HS-5 (cell line): Measurements from ENCODE around the gene PPAN.

Experiments
- DNase-seq: peaks from one replicate; pipeline ENCODE4 v3.0.0-alpha.2; 2012; ENCODE audit warnings: low read depth

PPAN gene

DNA sequence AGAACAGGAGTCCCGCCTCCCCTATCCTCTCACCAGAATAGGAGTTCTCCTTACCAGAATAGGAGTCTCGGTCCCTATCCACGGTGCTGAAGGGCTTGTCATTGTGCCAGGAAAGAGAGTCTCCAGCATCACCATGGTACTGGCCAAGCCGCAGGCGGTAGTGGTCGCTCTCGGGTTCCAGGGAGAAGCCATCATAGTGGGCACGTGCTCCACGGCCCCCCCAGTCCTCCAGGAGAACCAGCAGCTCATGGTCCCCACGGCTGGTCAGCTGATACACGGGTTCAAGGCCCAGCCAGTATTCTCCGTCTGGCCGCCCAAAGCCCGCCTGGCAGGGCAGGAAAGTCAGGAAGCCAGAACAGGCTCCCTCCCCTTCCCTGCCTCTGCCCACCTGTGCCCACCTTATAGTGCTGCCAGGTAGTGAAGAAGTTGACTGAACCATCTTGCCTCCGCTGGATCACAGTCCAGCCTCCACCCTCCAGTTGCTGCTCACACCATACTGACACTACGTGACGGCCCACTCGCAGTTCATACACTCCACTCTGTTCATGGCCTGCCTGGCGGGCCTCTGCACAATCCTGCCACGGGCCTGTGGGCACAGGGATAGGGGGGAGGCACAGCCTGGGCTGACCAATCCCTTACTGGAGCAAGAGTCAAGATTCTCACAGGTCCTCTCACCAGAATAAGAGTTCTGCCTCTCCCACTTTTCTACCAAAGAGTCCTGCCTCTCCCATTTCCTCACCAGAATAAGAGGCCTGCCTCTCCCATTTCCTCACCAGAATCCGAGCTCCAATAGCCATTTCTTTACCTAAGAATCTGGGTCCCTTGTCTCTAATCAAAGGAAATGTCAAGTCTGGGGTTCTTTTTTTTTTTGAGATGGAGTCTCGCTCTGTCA is 12.6 kb upstream of the PPAN start:
- DNase-seq, result no peak

DNA sequence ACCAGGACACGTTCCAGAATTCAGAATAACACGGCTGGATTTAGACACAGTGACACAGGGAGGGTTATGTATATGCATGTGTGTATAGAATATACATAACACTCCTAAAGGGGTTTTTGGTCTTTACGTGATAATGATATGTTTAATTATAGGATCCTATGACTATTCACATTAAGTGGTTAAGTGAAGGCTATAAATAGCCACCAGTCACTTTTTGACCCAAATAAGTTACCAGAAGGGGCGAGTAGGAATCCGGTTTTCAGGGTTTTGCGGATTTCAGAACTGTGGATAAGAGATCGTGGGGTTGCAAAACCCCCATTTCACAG is 10.6 kb upstream of the PPAN start:
- DNase-seq, result no peak

DNA sequence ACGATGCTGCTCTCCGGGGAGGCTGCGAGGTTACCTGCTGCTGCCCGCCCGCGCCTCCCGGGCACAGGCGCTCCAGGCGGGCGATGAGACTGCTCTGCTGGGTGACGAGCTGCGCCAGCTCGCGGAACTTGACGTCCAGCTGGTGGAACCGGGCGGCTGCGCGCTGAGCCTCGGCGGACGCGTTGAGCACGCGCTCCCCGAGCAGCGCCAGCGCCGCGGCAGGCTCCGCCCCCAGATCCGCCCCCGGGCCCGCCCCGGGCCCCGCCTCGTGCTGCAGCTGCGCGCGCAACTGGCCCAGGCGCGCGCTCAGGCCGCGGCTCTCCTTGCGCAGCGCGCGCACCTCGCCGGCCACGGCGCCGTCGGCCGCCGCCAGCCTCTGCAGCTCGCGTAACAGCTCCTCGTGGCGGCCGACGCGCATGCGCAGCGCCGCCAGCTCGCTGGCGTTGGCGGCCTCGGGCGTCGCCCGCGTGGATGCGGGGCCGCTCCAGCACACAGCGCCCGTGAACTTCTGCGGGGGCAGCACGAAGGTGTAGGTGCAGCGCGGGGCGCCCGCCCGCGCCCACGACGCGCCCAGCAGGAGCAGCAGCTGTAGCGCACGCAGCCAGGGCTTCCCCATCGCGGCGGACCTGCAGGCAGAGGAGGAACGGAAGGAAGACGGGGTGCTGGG is 10.1 kb upstream of the PPAN start:
- DNase-seq, result peak; percentile 68

DNA sequence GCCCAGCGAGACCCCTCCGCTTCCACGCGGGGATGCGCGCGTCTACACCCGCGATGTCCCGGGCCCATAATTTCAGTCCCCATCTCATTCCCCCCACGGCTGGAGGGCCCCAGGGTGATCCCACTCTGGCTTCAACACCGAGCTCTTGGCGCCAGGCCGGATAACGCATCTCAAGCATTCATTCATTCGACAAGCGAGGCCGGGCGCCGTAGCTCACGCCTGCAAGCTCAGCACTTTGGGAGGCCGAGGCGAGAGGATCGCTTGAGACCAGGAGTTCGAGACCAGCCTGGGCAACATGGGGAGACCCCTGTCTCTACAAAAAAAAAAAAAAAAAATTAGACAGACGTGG is 9.6 kb upstream of the PPAN start:
- DNase-seq, result no peak

DNA sequence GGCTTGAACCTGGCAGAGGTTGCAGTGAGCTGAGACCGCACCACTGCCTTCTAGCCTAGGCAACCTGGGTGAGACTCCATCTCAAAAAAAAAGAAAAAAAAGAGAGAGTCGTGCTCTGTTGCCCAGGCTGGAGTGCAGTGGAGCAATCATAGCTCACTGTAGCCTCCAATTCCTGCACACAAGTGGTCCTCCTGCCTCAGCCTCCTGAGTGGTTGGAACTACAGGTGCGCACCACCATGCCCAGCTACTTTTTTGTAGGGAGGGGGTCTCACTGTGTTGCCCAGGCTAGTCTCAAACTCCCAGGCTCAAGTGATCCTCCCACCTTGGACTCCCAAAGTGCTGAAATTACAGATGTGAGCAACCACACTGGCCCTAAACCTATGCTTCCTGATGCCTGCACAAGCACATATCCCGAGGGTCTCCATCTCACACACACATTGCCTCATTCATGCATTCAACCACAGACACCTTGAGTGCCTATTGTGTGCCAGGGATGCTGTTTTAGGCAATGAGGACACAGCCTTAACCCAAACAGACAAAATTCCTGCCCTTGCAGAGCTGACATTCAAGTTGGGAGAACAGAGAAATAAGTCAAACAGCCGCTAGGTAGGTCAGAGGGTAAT is 5.9 kb upstream of the PPAN start:
- DNase-seq, result no peak

DNA sequence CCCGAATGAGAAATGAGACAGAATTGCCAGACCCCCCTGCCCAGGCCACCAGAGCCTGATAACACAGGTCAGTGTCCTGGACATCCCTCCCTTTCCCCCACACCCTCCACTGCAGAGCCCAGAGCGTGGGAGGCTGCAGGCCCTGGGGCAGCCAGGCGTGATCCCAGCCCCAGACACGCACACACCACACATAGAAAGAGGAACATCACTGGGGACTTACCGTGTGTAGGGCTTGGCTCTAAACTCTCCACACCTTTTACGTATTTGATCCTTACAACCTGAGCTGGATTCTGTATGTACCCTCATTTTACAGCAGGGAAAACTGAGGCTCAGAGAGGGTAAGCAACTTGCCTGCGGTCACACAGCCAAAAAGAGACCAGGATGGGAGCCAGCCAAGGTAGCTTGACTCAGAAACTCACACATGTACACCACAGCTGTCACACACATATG is 3.4 kb upstream of the PPAN start:
- DNase-seq, result no peak

DNA sequence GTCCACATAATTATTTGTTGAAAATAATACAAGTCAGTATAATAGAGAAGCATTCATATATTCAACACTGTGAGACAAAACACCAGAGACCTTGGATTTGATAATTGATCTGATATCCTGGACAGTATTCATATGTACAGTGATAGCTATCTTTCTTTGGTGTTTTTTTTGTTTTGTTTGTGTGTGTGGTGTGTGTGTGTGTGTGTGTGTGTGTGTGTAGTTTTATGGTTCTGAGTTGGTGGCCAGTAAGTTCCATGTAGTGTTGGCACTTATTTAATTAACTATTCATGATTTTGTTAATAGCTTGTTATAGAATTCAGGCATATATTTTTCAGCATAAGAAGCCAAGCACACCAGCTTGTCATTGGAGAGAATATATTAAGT is 2.0 kb upstream of the PPAN start:
- no peak for DNase-seq

DNA sequence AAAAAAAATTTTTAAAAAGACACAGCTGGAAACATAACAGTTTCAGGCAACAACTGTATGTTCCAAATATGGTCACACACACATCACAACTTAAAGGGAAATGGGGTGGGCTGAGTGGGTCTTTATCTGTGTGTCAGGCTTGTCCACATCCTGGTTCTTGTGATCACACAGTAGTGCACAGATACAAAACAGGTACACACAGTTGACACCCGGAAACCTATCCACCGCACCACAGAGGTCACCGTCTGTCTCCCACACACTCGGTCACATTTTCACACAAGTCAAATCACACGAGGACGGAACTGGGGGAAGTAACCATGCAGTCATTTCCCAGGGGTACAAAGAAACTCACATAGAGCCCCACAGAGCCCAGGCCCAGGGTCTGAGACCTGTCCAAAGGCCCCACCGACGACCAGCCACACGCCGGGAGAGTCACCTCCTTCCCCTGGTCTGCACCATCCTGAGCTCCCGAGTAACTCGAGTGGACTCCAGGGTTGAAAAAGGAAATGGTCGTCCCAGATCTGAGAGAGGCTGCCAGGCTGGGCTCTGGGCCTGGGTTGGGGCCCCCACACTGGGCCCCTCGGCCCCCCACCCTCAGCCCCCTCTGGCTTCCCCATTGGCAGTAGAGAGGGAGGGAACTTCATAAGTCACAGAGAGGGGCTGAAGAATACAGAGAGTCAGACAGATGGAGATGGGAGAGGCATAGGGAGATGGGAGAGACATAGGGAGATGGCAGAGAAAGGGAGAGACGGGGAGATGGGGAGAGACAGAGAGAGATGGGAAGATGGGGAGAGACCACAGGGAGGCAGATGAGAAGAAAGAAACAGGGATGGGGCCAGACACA is 1.3 kb upstream of the PPAN start:
- DNase-seq, result no peak

DNA sequence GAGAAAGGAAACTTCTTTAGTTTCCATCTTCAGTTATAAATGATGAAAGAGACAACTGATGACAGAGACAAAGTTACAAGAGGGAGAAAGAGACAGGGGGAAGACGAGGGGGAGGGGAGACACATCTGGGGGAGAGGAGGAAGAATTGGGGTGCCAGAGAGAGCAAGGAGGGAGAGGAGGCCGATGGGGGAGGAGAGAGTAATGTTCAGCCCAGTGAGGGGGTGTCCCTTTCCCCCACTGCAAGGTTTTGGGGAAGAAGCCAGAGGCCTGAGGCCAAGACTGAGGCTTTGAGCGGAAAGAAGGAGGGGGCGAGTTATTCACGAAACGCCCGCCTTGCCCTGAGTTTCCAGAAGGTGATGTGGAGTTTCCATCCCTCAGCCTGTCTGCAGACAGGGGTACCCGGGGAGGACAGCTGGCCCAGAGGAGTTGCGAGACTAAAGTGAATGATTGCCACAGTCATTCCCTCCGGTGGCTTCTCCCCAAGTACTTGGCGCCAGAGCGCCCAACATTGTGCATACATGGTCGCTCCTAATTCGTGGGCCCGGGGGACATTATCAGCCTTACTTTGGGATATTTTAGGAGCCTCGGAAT is 558 bp upstream of the PPAN start:
- DNase-seq, result no peak

DNA sequence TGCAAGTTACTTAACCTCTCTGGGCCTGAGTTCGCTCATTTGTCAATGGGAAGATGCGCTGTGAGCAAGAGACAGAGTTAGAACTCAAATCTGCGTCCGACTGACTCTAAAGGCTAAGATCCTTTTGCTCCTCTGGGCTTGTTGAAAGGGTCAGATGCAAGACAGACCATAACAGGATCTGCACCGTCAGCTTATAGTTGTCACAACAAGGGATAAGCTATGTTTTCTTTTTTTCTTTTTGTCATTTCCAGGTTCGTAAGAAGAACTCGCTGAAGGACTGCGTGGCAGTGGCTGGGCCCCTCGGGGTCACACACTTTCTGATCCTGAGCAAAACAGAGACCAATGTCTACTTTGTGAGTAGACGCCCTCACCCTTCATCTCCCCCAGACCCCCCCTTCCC is 1.1 kb downstream of the PPAN start:
- DNase-seq, result no peak

DNA sequence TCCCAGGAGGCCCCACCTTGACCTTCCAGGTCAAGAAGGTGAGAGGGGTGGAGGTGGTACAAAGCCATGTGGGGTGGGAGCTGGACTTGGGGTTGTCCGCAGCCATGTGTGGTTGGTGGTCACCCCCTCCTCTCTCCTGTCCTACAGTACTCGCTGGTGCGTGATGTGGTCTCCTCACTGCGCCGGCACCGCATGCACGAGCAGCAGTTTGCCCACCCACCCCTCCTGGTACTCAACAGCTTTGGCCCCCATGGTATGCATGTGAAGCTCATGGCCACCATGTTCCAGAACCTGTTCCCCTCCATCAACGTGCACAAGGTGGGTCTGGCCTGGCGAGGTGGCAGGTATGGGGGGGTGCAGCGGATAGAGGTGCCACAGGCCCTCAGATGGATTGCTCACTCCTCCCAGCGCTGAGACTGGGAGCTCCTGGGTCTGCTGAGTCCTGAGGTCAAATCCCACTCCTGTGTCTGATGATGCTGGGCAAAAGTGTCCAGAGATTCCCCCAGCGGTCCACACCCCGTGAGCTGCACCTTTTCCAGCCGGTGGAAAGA is 1.7 kb downstream of the PPAN start:
- DNase-seq, result no peak

DNA sequence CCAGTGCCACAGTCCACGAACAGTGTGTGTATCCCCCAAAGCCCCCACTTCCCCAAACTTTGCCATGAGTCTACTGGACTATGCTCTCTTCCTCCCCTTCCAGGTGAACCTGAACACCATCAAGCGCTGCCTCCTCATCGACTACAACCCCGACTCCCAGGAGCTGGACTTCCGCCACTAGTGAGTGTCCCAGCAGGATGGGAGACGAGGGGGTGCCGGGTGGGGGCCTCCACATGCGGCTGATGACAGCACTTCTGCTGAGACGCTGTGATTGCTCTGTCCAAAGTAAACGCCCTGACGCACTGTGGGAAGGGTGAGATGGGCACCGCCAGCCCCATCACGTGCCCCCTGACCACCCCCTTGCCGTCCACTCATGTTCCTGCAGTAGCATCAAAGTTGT is 3.4 kb downstream of the PPAN start:
- no peak for DNase-seq

DNA sequence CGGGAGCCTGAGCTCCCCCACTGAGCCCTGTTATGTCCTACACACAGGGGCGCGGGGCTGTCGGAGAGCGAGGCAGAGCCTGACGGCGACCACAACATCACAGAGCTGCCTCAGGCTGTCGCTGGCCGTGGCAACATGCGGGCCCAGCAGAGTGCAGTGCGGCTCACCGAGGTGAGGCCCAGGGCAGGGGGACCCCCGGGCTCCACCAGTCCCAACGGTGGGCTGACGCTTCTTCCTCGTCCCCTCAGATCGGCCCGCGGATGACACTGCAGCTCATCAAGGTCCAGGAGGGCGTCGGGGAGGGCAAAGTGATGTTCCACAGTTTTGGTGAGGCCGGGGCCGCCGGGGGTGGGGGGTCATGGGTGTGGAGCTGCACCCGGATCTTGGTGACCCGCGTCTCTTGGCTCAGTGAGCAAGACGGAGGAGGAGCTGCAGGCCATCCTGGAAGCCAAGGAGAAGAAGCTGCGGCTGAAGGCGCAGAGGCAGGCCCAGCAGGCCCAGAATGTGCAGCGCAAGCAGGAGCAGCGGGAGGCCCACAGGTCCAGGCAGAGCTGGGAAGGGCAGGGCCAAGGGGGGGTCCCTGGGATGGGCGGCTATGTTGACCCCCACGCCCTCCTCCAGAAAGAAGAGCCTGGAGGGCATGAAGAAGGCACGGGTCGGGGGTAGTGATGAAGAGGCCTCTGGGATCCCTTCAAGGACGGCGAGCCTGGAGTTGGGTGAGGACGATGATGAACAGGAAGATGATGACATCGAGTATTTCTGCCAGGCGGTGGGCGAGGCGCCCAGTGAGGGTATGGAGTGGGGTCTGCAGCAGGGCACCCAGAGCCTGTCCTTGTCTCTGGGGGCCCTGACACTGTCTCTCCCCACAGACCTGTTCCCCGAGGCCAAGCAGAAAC is 4.2 kb downstream of the PPAN start:
- DNase-seq, result no peak

DNA sequence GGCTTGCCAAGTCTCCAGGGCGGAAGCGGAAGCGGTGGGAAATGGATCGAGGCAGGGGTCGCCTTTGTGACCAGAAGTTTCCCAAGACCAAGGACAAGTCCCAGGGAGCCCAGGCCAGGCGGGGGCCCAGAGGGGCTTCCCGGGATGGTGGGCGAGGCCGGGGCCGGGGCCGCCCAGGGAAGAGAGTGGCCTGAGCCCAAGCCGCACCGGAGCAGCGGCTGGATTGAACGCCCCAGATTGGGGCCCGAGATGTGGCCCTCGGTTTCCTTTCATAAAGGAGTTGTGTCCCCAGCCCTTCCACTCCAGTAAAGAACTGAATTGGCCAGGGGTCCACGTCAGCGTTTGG is 4.8 kb downstream of the PPAN start:
- no peak for DNase-seq

DNA sequence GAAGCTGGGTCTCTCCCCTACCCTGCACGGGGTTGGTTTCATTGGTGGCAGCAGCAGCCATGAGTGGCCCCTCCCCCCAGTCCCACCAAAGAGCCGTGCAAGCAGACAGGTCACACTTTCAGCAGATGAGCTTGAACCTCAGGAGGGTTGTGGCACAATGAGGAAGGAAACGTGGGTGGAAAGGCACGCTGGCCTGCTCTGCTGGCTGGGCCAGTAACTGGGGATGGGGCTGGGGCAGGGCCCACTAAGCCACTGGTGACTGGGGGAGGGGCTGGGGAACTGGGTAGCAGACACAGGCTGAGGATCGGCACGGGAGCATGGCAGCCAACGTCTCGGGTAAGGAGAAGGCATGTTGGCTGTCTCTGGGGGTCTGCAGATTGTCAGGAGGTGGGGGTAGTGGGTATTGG is 5.2 kb downstream of the PPAN start, which contains the start of gene P2RY11:
TSS of gene P2RY11 (plus strand) at position 289 of the 407 bp plus-strand sequence. CDS start at position 318, 29 bp downstream.
- no peak for DNase-seq

DNA sequence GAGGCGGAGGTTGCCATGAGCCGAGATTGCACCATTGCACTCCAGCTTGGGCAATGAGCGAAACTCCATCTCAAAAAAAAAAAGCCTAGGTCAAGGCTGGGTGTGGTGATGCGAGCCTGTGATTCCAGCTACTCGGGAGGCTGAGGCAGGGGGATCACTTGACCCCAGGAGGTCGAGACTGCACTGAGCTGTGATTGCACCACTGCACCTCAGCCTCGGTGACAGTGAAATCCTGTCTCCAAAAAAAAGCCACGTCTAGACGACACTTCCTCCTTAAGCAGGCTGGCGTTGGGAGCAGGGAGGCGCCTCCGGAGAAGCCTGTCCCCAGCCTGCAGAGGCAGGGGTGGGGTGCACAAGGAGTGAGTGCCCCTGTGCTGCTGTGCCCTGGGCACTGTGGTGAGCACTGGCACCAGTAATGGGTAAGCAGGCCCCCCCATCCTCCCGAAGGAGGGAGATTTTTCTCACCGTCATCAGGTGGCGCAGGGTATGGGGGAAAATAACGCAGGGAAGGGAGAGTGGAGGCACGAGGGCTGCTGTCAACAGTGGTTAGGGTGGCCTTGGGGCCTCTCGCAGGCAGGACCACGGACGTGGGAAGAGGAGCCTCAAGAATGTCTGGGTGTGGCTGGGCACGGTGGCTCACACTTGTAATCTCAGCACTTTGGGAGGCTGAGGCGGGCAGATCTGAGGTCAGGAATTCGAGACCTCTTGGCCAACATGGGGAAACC is 6.0 kb downstream of the PPAN start:
- no peak for DNase-seq

DNA sequence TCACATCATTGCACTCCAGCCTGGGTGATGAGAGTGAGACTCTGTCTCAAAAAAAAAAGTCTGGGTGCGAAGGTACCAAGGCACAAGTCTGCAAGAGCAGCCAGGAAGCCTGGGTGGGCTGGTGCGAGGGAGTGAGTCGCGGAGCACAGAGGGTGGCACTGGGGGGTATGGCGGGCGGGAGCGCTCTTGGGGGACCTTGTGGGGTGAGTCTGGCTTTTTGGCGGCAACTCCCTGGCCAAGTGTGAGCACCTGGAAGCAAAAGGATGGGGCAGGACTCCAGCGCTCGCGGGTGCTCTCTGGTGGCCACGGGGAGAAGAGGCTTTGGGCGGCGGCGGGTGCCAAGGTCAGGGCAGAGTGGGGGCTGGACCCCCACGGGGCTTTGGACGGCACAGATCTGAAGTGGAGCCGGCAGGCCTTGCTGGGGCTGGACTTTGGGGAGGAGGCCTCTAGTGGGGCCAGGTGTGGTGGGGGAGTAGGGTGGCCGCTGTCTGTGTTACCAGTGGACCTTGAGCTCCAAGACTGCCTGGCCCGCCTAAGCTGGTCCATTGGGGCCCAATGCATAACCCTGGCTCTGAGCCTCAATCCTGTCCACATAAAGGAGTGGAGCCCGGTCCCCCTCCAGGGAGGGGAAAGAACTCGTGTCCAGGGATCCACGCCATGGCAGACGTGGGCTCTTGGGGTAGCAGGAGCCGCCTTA is 6.9 kb downstream of the PPAN start:
- no peak for DNase-seq

DNA sequence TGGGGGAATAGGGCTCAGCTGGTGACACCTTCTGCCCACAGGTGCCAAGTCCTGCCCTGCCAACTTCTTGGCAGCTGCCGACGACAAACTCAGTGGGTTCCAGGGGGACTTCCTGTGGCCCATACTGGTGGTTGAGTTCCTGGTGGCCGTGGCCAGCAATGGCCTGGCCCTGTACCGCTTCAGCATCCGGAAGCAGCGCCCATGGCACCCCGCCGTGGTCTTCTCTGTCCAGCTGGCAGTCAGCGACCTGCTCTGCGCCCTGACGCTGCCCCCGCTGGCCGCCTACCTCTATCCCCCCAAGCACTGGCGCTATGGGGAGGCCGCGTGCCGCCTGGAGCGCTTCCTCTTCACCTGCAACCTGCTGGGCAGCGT is 7.4 kb downstream of the PPAN start:
- DNase-seq, result no peak

DNA sequence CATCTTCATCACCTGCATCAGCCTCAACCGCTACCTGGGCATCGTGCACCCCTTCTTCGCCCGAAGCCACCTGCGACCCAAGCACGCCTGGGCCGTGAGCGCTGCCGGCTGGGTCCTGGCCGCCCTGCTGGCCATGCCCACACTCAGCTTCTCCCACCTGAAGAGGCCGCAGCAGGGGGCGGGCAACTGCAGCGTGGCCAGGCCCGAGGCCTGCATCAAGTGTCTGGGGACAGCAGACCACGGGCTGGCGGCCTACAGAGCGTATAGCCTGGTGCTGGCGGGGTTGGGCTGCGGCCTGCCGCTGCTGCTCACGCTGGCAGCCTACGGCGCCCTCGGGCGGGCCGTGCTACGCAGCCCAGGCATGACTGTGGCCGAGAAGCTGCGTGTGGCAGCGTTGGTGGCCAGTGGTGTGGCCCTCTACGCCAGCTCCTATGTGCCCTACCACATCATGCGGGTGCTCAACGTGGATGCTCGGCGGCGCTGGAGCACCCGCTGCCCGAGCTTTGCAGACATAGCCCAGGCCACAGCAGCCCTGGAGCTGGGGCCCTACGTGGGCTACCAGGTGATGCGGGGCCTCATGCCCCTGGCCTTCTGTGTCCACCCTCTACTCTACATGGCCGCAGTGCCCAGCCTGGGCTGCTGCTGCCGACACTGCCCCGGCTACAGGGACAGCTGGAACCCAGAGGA is 7.9 kb downstream of the PPAN start:
- no peak for DNase-seq
